ENCODE results near the gene SMARCAL1.

GRCh38 chr2:216385478-216385877, 26.8 kb upstream of the SMARCAL1 start:
- TF ChIP-seq CTCF (IDR thresholded peaks at IDR 0.05) (no peak), SIN3A (IDR thresholded peaks at IDR 0.05; ENCODE audit: borderline replicate concordance, insufficient read depth, low read depth, low read length) (no peak)
